A549 treated with DMSO at 1 μM for 4 hours (cell line): ENCODE measurements around the gene TUBB3. TPM values are rescaled to one million over a fixed set of nuclear protein-coding genes. Genes with fewer than 3 reads are reported as not detected.

ENCODE experiments used
- total RNA-seq: library from RNA; stranded (reverse); fragments of 200-300 nt; extraction: Qiagen RNA extraction; gene quantifications from 5 replicates; pipeline ENCODE4 v1.2.3, GENCODE V29; 2022; ENCODE audit warnings: low read depth

TUBB3 gene
- total RNA-seq = 187 to 246 TPM (median 205 TPM) in 5 replicates

GRCh38 chr16:89922884-89923639 is at the start of gene TUBB3:
Gene TUBB3 (plus strand): TSS chr16:89923342. CDS start chr16:89923402, 60 bp downstream.

GRCh38 chr16:89918453-89919347 is 4.4 kb upstream of the TUBB3 start, which contains the start of gene MC1R:
Gene MC1R (plus strand): TSS chr16:89918862. CDS start chr16:89919259, 397 bp downstream.

Other genes with a start within 250 kb of the TUBB3 start
- 34.9 to 69.2 TPM (median 42.5 TPM) in 5 replicates for gene CDK10, start 236.7 kb upstream of the TUBB3 start, total RNA-seq
- gene SPATA2L, start 221.6 kb upstream of the TUBB3 start, total RNA-seq = 9.4 to 11.4 TPM (median 10.8 TPM) in 5 replicates
- gene VPS9D1, start 202.4 kb upstream of the TUBB3 start, total RNA-seq = 3.0 to 4.8 TPM (median 4.6 TPM) in 5 replicates
- gene ZNF276, start 201.8 kb upstream of the TUBB3 start, total RNA-seq = 15.0 to 18.8 TPM (median 17.4 TPM) in 5 replicates
- 29.9 to 42.3 TPM (median 39.4 TPM) in 5 replicates for gene FANCA, start 106.7 kb upstream of the TUBB3 start, total RNA-seq
- gene SPIRE2, start 94.9 kb upstream of the TUBB3 start, total RNA-seq = 4.2 to 8.4 TPM (median 7.7 TPM) in 5 replicates
- gene TCF25, start 49.8 kb upstream of the TUBB3 start, total RNA-seq = 68.4 to 85.4 TPM (median 79.7 TPM) in 5 replicates
- gene MC1R, start 4.5 kb upstream of the TUBB3 start, total RNA-seq = 6.8 to 8.0 TPM (median 7.3 TPM) in 5 replicates
- gene DEF8, start 25.4 kb downstream of the TUBB3 start, total RNA-seq = 98.4 to 116 TPM (median 106 TPM) in 5 replicates
- 45.5 to 61.2 TPM (median 53.1 TPM) in 5 replicates for gene DBNDD1, start 96.1 kb downstream of the TUBB3 start, total RNA-seq
- gene PRDM7, start 154.0 kb downstream of the TUBB3 start, total RNA-seq = 0.03 TPM in 1 of 5 replicates, not detected in the others